ENCODE data around the gene DISC1.
"Not testable (repeated sequence)": the region's sequence is repeated elsewhere in the genome, so short reads cannot be mapped to it uniquely, and the experiment has no call there.

Gene DISC1

GRCh38 chr1:231731268-231731667 is 104.7 kb downstream of the DISC1 start:
- DNase-seq (ENCODE audit: low read depth) = no peak

GRCh38 chr1:231733063-231733462 is 106.5 kb downstream of the DISC1 start:
- no peak for DNase-seq (ENCODE audit: low read depth)

GRCh38 chr1:231733672-231734071 is 107.1 kb downstream of the DISC1 start:
- DNase-seq (ENCODE audit: low read depth) = no peak

- DNase-seq (ENCODE audit: low read depth) = no peak
Measured at GRCh38 chr1:231734417-231734816, 107.8 kb downstream of the DISC1 start.

GRCh38 chr1:231735411-231735810 is 108.8 kb downstream of the DISC1 start:
- DNase-seq (ENCODE audit: low read depth) = no peak

- DNase-seq (ENCODE audit: low read depth) = no peak
Measured at GRCh38 chr1:231735941-231736340, 109.4 kb downstream of the DISC1 start.

- DNase-seq (ENCODE audit: low read depth) = no peak
Measured at GRCh38 chr1:231736464-231736863, 109.9 kb downstream of the DISC1 start.

- DNase-seq (ENCODE audit: low read depth) = no peak
Measured at GRCh38 chr1:231738554-231738953, 112.0 kb downstream of the DISC1 start.

- DNase-seq (ENCODE audit: low read depth) = no peak
Measured at GRCh38 chr1:231743966-231744365, 117.4 kb downstream of the DISC1 start.

GRCh38 chr1:231748760-231749415 is 122.3 kb downstream of the DISC1 start:
- no peak for DNase-seq (ENCODE audit: low read depth)

GRCh38 chr1:231750296-231750695 is 123.7 kb downstream of the DISC1 start:
- no peak for DNase-seq (ENCODE audit: low read depth)

GRCh38 chr1:231750818-231751362 is 124.3 kb downstream of the DISC1 start:
- no peak for DNase-seq (ENCODE audit: low read depth)

- no peak for DNase-seq (ENCODE audit: low read depth)
Measured at GRCh38 chr1:231751415-231751814, 124.8 kb downstream of the DISC1 start.

GRCh38 chr1:231753313-231753712 is 126.7 kb downstream of the DISC1 start:
- no peak for DNase-seq (ENCODE audit: low read depth)

- DNase-seq (ENCODE audit: low read depth) = no peak
Measured at GRCh38 chr1:231757101-231757404, 130.5 kb downstream of the DISC1 start.

- DNase-seq (ENCODE audit: low read depth) = no peak
Measured at GRCh38 chr1:231757759-231758158, 131.2 kb downstream of the DISC1 start.

- DNase-seq (ENCODE audit: low read depth) = no peak
Measured at GRCh38 chr1:231761252-231761651, 134.7 kb downstream of the DISC1 start.

GRCh38 chr1:231761747-231762541 is 135.4 kb downstream of the DISC1 start:
- DNase-seq (ENCODE audit: low read depth) = no peak

- DNase-seq (ENCODE audit: low read depth) = no peak
Measured at GRCh38 chr1:231763456-231763855, 136.9 kb downstream of the DISC1 start.

- DNase-seq (ENCODE audit: low read depth) = not testable (repeated sequence)
Measured at GRCh38 chr1:231765825-231766224, 139.2 kb downstream of the DISC1 start.

GRCh38 chr1:231767471-231767870 is 140.9 kb downstream of the DISC1 start:
- DNase-seq (ENCODE audit: low read depth) = no peak

- DNase-seq (ENCODE audit: low read depth) = no peak
Measured at GRCh38 chr1:231768416-231768815, 141.8 kb downstream of the DISC1 start.

GRCh38 chr1:231770506-231771175 is 144.1 kb downstream of the DISC1 start:
- DNase-seq (ENCODE audit: low read depth) = no peak
